HepG2 (cell line): ENCODE results near the gene S1PR2. TPM values are rescaled to one million over a fixed set of nuclear protein-coding genes. Genes with fewer than 3 reads are reported as not detected.

Experiments used
- CBX1 ChIP-seq: IDR thresholded peaks from one replicate; pipeline ENCODE4 v1.6.1; 2016; ENCODE audit warnings: antibody characterized with exemption, low read depth
- HNF4G ChIP-seq, 2 experiments: sonication (generic) in 1 of 2; formaldehyde crosslinking in 1 of 2; IDR thresholded peaks; 2 replicates each; pipeline versions ENCODE4 v1.4.0 to v1.6.1; 2011 to 2020; ENCODE audit warnings: borderline replicate concordance in 2 of 2, low read depth in 2 of 2, mild to moderate bottlenecking in 2 of 2, low read length in 1 of 2, missing genetic modification reagents in 1 of 2, moderate library complexity in 1 of 2
- IRF2 ChIP-seq: IDR thresholded peaks from 2 replicates; pipeline ENCODE4 v1.6.1; 2018; ENCODE audit warnings: missing genetic modification reagents, missing compliant biosample characterization
- LCORL ChIP-seq, 2 experiments: fragments of 450-650 bp in 1 of 2; sonication (generic) in 1 of 2; formaldehyde crosslinking in 1 of 2; IDR thresholded peaks; 2 replicates each; pipeline versions ENCODE4 v1.5.0 to v1.6.1; 2017 to 2020; ENCODE audit warnings: antibody characterized with exemption in 1 of 2, missing genetic modification reagents in 1 of 2
- MBD4 ChIP-seq: IDR thresholded peaks from 2 replicates; pipeline ENCODE4 v1.6.1; 2012; ENCODE audit warnings: low read length, inconsistent platforms, borderline replicate concordance
- SOX6 ChIP-seq, 2 experiments: fragments of 450-650 bp in 1 of 2; sonication (generic) in 1 of 2; formaldehyde crosslinking in 1 of 2; IDR thresholded peaks; 2 replicates each; pipeline versions ENCODE4 v1.4.0 to v1.6.1; 2017 to 2020; ENCODE audit warnings: antibody characterized with exemption in 1 of 2, mild to moderate bottlenecking in 1 of 2, missing genetic modification reagents in 1 of 2
- TP53 ChIP-seq: sonication (generic); formaldehyde crosslinking; conservative IDR thresholded peaks from 2 replicates; pipeline ENCODE4 v1.4.0; 2020; ENCODE audit warnings: missing genetic modification reagents
- ZNF20 ChIP-seq: sonication (generic); formaldehyde crosslinking; IDR thresholded peaks from 2 replicates; pipeline ENCODE4 v1.4.0; 2020; ENCODE audit warnings: mild to moderate bottlenecking, moderate library complexity, missing genetic modification reagents
- ZNF205 ChIP-seq: IDR thresholded peaks from 2 replicates; pipeline ENCODE4 v1.6.1; 2018; ENCODE audit warnings: missing biosample characterization, missing genetic modification reagents
- ZNF788 ChIP-seq: sonication (generic); formaldehyde crosslinking; IDR thresholded peaks from 2 replicates; pipeline ENCODE4 v1.5.0; 2020; ENCODE audit warnings: mild to moderate bottlenecking, missing genetic modification reagents, borderline replicate concordance
- polyA plus RNA-seq, 8 experiments: library from polyadenylated mRNA; depleted of rRNA in 3 of 8; stranded (reverse) in 7 of 8; unstranded in 1 of 8; fragments of >200 nt; fragmentation: Illumina TruSeq in 4 of 8; extraction: Trizol in 4 of 8; gene quantifications; 2 replicates each; pipeline versions ENCODE4 v1.2.1 to v1.2.3, GENCODE V29; 2011 to 2016; ENCODE audit warnings: low read depth in 4 of 8, missing spikeins in 1 of 8, mixed read lengths in 1 of 8; ENCODE audit not compliant: insufficient read depth in 1 of 8
- total RNA-seq, 5 experiments: library from RNA; depleted of rRNA; stranded (reverse); fragments of >200 nt; fragmentation: Illumina TruSeq; extraction: Trizol; gene quantifications; 2 replicates each; pipeline ENCODE4 v1.2.3, GENCODE V29; 2016; ENCODE audit warnings: low read depth in 1 of 5
- TF ChIP-seq, protein P1 (sequence below): sonication (generic); formaldehyde crosslinking; IDR thresholded peaks from 2 replicates; pipeline ENCODE4 v1.4.0; 2020; ENCODE audit warnings: mild to moderate bottlenecking, missing genetic modification reagents, borderline replicate concordance
- TF ChIP-seq, protein P2 (sequence below): sonication (generic); formaldehyde crosslinking; IDR thresholded peaks from 2 replicates; pipeline ENCODE4 v1.5.0; 2020; ENCODE audit warnings: mild to moderate bottlenecking, missing genetic modification reagents
- TF ChIP-seq, protein P3 (sequence below): IDR thresholded peaks from 2 replicates; pipeline ENCODE4 v1.6.1; 2016; ENCODE audit warnings: missing compliant biosample characterization, missing genetic modification reagents, borderline replicate concordance
- TF ChIP-seq, protein P4 (sequence below): sonication (generic); formaldehyde crosslinking; conservative IDR thresholded peaks from 2 replicates; pipeline ENCODE4 v1.8.0; 2022; ENCODE audit warnings: mild to moderate bottlenecking, moderate library complexity, missing genetic modification reagents
- TF ChIP-seq, protein P5 (sequence below): IDR thresholded peaks from 2 replicates; pipeline ENCODE4 v1.6.1; 2016; ENCODE audit warnings: mild to moderate bottlenecking

The S1PR2 gene
- total and polyA plus RNA-seq, 2 of the 13 experiments (the other 11 are each of a cell fraction or from before 2014, with no cell fraction given): 0.91 to 1.3 TPM

DNA sequence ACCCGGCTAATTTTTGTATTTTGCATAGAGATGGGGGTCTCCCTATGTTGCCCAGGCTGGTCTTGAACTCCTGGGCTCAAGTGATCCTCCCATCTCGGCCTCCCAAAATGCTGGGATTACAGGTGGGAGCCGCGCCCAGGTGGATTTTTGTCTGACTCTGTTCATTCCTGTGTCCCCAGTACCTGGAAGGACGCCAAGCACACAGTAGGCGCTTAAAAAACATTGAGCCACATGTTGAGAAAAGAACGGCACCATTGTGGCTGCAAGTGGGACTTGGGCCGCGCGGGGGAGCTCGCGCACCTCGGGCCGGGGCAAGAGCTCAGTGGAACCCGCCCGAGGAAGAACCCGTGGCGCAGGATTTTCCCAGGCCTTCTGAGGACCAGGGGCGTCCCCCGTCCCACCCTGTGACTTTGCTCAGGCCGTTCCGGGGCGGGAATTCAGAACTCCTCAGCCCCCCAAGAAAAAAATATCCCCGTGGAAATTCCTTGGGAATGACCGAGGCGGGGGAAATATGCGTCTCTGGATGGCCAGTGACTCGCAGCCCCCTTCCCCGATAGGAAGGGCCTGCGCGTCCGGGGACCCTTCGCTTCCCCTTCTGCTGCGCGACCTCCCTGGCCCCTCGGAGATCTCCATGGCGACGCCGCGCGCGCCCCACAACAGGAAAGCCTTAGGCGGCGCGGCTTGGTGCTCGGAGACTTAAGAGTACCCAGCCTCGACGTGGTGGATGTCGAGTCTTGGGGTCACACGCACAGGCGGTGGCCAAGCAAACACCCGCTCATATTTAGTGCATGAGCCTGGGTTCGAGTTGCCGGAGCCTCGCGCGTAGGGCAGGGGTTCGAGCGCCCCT is 38.4 kb upstream of the S1PR2 start (continued):
- TF ChIP-seq ZNF788 (CRISPR knock-in tag): no peak; the same call in 1 of the 2 replicates
- peak; percentile 61; the same call in 1 of the 2 replicates for TF ChIP-seq ZNF205 (CRISPR knock-in tag)
- TF ChIP-seq, protein P1, sequence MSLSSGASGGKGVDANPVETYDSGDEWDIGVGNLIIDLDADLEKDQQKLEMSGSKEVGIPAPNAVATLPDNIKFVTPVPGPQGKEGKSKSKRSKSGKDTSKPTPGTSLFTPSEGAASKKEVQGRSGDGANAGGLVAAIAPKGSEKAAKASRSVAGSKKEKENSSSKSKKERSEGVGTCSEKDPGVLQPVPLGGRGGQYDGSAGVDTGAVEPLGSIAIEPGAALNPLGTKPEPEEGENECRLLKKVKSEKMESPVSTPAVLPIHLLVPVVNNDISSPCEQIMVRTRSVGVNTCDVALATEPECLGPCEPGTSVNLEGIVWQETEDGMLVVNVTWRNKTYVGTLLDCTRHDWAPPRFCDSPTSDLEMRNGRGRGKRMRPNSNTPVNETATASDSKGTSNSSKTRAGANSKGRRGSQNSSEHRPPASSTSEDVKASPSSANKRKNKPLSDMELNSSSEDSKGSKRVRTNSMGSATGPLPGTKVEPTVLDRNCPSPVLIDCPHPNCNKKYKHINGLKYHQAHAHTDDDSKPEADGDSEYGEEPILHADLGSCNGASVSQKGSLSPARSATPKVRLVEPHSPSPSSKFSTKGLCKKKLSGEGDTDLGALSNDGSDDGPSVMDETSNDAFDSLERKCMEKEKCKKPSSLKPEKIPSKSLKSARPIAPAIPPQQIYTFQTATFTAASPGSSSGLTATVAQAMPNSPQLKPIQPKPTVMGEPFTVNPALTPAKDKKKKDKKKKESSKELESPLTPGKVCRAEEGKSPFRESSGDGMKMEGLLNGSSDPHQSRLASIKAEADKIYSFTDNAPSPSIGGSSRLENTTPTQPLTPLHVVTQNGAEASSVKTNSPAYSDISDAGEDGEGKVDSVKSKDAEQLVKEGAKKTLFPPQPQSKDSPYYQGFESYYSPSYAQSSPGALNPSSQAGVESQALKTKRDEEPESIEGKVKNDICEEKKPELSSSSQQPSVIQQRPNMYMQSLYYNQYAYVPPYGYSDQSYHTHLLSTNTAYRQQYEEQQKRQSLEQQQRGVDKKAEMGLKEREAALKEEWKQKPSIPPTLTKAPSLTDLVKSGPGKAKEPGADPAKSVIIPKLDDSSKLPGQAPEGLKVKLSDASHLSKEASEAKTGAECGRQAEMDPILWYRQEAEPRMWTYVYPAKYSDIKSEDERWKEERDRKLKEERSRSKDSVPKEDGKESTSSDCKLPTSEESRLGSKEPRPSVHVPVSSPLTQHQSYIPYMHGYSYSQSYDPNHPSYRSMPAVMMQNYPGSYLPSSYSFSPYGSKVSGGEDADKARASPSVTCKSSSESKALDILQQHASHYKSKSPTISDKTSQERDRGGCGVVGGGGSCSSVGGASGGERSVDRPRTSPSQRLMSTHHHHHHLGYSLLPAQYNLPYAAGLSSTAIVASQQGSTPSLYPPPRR (CRISPR knock-in tag): no peak
- TF ChIP-seq TP53 (CRISPR knock-in tag): no peak
- TF ChIP-seq IRF2 (CRISPR knock-in tag): peak; percentile 76
- TF ChIP-seq, protein P2, sequence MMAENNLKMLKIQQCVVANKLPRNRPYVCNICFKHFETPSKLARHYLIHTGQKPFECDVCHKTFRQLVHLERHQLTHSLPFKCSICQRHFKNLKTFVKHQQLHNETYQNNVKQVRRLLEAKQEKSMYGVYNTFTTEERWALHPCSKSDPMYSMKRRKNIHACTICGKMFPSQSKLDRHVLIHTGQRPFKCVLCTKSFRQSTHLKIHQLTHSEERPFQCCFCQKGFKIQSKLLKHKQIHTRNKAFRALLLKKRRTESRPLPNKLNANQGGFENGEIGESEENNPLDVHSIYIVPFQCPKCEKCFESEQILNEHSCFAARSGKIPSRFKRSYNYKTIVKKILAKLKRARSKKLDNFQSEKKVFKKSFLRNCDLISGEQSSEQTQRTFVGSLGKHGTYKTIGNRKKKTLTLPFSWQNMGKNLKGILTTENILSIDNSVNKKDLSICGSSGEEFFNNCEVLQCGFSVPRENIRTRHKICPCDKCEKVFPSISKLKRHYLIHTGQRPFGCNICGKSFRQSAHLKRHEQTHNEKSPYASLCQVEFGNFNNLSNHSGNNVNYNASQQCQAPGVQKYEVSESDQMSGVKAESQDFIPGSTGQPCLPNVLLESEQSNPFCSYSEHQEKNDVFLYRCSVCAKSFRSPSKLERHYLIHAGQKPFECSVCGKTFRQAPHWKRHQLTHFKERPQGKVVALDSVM (CRISPR knock-in tag): peak; percentile 63
- TF ChIP-seq, protein P3, sequence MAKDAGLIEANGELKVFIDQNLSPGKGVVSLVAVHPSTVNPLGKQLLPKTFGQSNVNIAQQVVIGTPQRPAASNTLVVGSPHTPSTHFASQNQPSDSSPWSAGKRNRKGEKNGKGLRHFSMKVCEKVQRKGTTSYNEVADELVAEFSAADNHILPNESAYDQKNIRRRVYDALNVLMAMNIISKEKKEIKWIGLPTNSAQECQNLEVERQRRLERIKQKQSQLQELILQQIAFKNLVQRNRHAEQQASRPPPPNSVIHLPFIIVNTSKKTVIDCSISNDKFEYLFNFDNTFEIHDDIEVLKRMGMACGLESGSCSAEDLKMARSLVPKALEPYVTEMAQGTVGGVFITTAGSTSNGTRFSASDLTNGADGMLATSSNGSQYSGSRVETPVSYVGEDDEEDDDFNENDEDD (CRISPR knock-in tag): peak; percentile 47; the same call in 1 of the 2 replicates
- no peak for TF ChIP-seq HNF4G (IDR thresholded peaks at IDR 0.05; ENCODE audit: borderline replicate concordance, low read depth, low read length)
- 0 out of 2 replicates have a peak, but pooled peaks have one; percentile 58 for TF ChIP-seq HNF4G (CRISPR knock-in tag; IDR thresholded peaks at IDR 0.05; ENCODE audit: borderline replicate concordance, low read depth)
- no peak for TF ChIP-seq CBX1
- no peak for TF ChIP-seq MBD4
- no peak for TF ChIP-seq SOX6 (IDR thresholded peaks at IDR 0.05)
- TF ChIP-seq SOX6 (CRISPR knock-in tag; IDR thresholded peaks at IDR 0.05): 0 out of 2 replicates have a peak, but pooled peaks have one; percentile 9
- TF ChIP-seq ZNF20 (CRISPR knock-in tag): no peak
- no peak for TF ChIP-seq LCORL (IDR thresholded peaks at IDR 0.05)
- peak; percentile 52; the same call in 1 of the 2 replicates for TF ChIP-seq LCORL (CRISPR knock-in tag; IDR thresholded peaks at IDR 0.05)
- TF ChIP-seq, protein P4, sequence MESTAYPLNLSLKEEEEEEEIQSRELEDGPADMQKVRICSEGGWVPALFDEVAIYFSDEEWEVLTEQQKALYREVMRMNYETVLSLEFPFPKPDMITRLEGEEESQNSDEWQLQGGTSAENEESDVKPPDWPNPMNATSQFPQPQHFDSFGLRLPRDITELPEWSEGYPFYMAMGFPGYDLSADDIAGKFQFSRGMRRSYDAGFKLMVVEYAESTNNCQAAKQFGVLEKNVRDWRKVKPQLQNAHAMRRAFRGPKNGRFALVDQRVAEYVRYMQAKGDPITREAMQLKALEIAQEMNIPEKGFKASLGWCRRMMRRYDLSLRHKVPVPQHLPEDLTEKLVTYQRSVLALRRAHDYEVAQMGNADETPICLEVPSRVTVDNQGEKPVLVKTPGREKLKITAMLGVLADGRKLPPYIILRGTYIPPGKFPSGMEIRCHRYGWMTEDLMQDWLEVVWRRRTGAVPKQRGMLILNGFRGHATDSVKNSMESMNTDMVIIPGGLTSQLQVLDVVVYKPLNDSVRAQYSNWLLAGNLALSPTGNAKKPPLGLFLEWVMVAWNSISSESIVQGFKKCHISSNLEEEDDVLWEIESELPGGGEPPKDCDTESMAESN (CRISPR knock-in tag): no peak
- TF ChIP-seq, protein P5, sequence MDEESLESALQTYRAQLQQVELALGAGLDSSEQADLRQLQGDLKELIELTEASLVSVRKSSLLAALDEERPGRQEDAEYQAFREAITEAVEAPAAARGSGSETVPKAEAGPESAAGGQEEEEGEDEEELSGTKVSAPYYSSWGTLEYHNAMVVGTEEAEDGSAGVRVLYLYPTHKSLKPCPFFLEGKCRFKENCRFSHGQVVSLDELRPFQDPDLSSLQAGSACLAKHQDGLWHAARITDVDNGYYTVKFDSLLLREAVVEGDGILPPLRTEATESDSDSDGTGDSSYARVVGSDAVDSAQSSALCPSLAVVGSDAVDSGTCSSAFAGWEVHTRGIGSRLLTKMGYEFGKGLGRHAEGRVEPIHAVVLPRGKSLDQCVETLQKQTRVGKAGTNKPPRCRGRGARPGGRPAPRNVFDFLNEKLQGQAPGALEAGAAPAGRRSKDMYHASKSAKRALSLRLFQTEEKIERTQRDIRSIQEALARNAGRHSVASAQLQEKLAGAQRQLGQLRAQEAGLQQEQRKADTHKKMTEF (CRISPR knock-in tag): peak; percentile 60; the same call in 1 of the 2 replicates
